ENCODE measurements around the gene UTF1. TPM values are rescaled to one million over a fixed set of nuclear protein-coding genes. Genes with fewer than 3 reads are reported as not detected.

UTF1 gene
- total and polyA plus RNA-seq, 8 donors, result not detected

DNA sequence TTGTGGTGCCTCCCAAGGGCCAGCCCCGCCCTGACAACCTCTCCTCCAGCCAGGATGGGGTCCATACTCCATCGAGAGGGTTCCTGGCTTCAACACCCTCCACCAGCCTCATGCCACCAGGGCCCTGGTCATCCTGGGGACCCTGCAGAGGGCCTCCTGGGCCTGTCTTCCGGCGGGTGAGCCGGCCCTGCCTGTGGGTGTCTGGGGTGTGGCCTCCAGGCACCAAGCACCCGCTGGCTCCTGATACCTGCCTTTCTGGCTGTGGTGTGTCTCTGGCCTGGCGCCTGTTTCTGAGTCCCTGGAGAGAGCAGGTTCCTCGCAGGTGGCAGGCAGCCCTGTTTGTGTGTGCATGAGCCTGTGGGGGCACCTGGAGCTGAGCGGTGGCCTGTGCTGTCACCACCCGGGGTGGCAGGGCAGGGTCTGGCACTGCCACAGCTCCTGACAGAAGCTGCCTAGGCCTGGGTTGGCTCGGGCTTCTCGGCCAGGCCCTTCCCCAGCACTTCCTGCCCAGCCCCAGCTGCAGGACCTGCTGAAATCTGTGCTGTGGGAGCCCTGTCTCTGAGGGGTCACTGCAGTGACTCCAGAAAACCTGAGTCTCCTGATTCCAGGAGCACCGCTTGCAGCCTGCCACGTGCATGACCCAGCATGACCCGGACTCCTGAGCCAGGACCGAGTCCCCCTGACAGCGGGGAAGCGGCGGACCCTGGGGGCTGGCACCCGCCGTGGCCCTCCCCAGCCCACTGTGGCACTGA is 28.2 kb downstream of the UTF1 start:
- H3K4me3 ChIP-seq, result peak overlapping the region in 1 of 4 donors; percentile 27
- H3K36me3 ChIP-seq, result no peaks in the 10 kb centered on the region
- intact Hi-C loops (cut with DNase I; ENCODE audit: low total_unique reads), result loop anchor here (5.0 kb wide), 1 partner anchor 54 kb away; no protein-coding TSS in a partner anchor
- peaks cover 44 to 58% (median 57%) of the 10 kb centered on the region in 4 donors for H3K4me1 ChIP-seq
- H3K9me3 ChIP-seq, result no peaks in the 10 kb centered on the region
- no peaks in the 10 kb centered on the region for H3K27me3 ChIP-seq
- TF ChIP-seq EP300 (IDR thresholded peaks at IDR 0.05) (no peak), CTCF (IDR thresholded peaks at IDR 0.05) (no peak), POLR2AphosphoS5 (IDR thresholded peaks at IDR 0.05) (peak in 2 of 3 donors; percentile 23 to 29)
- DNase-seq, result peak; percentile 73 to 92
- H3K27ac ChIP-seq, result peak overlapping the region; percentile 81 to 88 (median 83)
- WGBS, 5 donors, result 19 to 46% (median 28%) methylated on average over 3 to 21 of the region's 21 CpGs

DNA sequence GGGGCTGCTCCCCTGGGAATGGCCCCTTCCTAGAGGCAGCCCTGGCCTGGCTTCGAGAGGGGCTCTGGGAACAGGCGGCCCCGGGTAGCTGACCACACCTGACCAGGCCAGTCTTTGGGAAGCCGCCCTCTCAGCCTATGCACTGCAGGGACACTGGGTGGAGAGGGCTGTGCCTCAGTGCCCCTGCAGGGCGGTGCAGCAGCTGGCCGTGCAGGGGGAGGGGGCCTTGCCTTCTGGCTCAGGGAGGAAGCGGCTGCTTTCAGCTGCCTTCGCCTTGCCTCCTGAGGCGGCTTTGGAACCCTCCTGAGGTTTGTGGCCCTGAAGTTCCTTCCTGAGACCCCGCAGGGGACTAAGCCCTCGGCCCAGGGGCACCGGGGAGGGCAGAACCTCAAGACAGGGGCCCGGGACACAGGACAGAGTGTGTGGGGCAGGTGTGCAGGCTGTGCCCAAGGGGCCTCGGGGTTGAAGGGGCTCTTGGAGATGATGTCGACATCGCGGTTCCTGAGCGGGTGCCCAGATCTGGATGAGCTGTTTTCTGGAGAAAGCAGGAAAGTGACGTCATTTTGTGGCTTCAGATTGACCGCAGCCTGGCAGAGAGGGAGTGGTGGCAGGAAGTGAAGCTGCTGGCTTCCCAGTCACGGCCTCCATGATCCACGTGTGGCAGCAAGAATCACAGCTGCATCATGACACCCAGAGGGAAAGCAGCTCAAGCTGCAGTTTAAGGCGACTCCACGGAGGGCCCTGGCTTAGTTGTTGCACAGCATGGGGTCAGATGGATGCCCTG is 29.0 kb downstream of the UTF1 start:
- Histone ChIP-seq H3K27ac (peak overlapping the region; percentile 81 to 88 (median 83)), H3K27me3 (no peaks in the 10 kb centered on the region), H3K4me1 (peaks cover 44 to 63% (median 58%) of the 10 kb centered on the region in 4 donors), H3K9me3 (no peaks in the 10 kb centered on the region), H3K4me3 (no peak overlapping the region), H3K36me3 (no peaks in the 10 kb centered on the region)
- peak in 2 of 3 donors; percentile 25 to 41 for TF ChIP-seq POLR2AphosphoS5 (IDR thresholded peaks at IDR 0.05)
- TF ChIP-seq EP300 (IDR thresholded peaks at IDR 0.05), result no peak
- intact Hi-C loops (cut with DNase I; ENCODE audit: low total_unique reads), result loop anchor here (5.0 kb wide), 1 partner anchor 53 kb away; no protein-coding TSS in a partner anchor
- DNase-seq, result peak; percentile 74 to 77
- 50 to 60% (median 55%) methylated on average over 11 to 24 of the region's 24 CpGs for WGBS, 5 donors

DNA sequence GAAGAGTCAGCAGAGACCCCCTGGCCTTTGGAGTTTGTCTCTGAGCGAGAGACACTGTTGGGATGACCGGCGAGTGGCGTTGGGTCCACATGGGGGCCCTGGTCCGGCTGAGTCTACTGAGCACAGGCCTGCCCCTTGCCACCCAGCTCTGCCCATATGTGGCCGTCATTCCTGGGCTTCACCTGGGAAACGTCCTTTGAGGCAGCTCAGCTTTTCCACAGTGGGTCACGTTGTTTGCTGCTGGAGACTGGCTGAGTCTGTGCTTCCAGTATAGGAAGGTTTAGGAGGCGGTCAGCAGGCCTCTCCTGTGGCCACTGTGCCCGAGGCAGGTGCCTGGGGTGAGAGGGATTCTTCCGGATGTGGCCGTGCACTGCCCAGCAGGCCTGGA is 29.6 kb downstream of the UTF1 start:
- 59 to 86% (median 78%) methylated on average over 6 to 12 of the region's 12 CpGs for WGBS, 5 donors
- H3K27ac ChIP-seq, result peak overlapping the region; percentile 81 to 88 (median 83)
- no peak overlapping the region for H3K4me3 ChIP-seq
- TF ChIP-seq POLR2A (IDR thresholded peaks at IDR 0.05), result no peak
- TF ChIP-seq EP300 (IDR thresholded peaks at IDR 0.05), result no peak
- TF ChIP-seq POLR2AphosphoS5 (IDR thresholded peaks at IDR 0.05), result no peak
- TF ChIP-seq CTCF (IDR thresholded peaks at IDR 0.05), result no peak
- H3K9me3 ChIP-seq, result no peaks in the 10 kb centered on the region
- H3K4me1 ChIP-seq, result peaks cover 44 to 69% (median 63%) of the 10 kb centered on the region in 4 donors
- intact Hi-C loops (cut with DNase I; ENCODE audit: low total_unique reads), result loop anchor here (5.0 kb wide), 1 partner anchor 53 kb away; no protein-coding TSS in a partner anchor
- DNase-seq, result no peak
- H3K27me3 ChIP-seq, result no peaks in the 10 kb centered on the region
- H3K36me3 ChIP-seq, result no peaks in the 10 kb centered on the region

- TF ChIP-seq POLR2A (IDR thresholded peaks at IDR 0.05), result no peak
- no peak for TF ChIP-seq CTCF (IDR thresholded peaks at IDR 0.05)
- TF ChIP-seq POLR2AphosphoS5 (IDR thresholded peaks at IDR 0.05), result no peak
- TF ChIP-seq EP300 (IDR thresholded peaks at IDR 0.05), result no peak
- intact Hi-C loops (cut with DNase I; ENCODE audit: low total_unique reads), result no loop called here
- H3K9me3 ChIP-seq, result no peaks in the 10 kb centered on the region
- peak overlapping the region; percentile 87 to 95 (median 93) for H3K27ac ChIP-seq
- H3K36me3 ChIP-seq, result no peaks in the 10 kb centered on the region
- H3K4me3 ChIP-seq, result peak overlapping the region; percentile 63 to 89 (median 74)
- no peaks in the 10 kb centered on the region for H3K27me3 ChIP-seq
- WGBS, 5 donors, result 14 to 37% (median 20%) methylated on average over 17 to 50 of the region's 50 CpGs
- peaks cover 44 to 76% (median 65%) of the 10 kb centered on the region in 4 donors for H3K4me1 ChIP-seq
- peak; percentile 57 to 83 for DNase-seq
Measured at GRCh38 chr10:133260895-133261725, 31.1 kb downstream of the UTF1 start.

Measured in stomach (tissue), 9 donors.